ENCODE results near the gene CBLN3.

The CBLN3 gene

DNA sequence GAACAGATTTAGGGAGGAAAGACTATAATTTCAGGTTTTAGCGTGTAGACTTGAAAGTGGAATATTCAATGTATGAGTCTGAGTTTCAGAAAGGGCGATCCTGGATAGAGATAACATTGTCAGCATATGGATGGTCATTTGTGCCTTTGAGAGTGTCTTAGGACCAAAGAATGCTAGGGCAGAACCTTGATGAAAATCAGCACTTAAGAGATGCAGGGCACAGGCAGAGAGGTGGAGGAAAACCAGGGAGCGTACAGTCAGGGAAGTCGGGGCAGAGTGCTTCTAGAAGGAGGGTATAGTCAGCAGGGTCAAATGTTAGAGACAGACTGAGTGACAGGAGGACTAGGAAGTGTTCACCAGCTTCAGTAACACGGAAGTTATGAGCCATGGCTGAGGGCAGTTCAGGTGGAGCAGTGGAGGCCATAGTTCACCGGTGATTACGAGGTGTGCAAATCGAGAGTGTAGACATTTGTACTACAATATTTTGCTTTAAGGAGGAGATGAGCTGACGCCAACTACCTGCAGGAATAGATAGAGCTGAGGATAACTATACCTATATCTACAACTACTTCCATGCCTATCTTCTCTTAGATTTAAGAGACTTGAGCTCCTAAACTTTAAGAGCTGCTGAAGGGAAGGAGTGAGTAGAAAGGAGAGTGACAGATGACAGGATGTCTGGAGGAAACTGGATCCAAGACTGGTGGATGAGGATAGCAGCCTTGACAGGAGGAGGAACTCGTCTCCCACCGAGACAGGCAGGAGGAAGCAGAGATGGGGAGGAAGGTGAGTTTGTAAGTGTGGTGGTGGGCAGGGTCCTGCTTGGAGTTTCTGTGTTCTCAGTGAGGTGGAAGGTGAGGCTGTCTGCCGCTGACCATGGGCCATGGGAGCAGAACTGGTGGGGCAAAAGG, 6.5 kb downstream of the CBLN3 start:
- DNase-seq, result peak in 1 of 2 donors; percentile 20

DNA sequence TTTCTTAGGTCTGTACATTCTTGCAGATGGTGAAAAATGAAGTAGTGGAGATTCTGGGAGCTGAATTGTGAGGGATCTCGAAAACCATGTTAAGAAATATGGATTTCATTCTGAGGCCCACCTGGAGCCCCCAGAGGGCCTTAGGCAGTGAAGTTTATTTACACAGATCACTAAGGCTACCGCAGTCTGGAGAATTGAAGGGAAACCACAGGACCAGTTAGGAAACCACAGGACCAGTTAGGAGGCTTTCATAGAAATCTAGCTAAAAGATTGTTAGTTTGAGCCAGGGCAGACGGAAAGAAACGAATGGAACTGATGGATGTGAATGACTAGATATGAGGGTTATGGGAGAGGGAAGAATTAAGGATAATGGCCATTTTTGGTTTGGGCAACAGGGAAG, 7.2 kb downstream of the CBLN3 start:
- peak in 1 of 2 donors; percentile 28 for DNase-seq

DNA sequence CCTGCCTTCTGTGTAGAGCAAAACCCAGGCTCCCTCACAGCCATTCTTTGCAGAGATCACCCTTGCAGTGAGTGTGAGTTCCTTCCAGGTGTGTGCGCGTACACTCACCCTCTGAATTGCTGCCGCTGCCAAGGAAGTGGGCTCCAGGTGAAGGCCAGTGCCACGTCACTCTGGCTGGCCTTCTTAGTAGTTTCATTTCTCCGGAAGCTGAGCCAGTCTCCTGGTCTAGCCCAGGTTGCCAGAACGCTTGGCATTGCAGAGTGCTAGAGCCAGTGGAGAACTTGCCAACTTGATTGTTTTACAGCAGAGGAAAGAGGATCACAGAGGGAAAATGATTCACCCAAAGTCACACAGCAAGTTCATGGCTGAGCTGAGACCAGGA, 11.0 kb downstream of the CBLN3 start:
- DNase-seq, result no peak

DNA sequence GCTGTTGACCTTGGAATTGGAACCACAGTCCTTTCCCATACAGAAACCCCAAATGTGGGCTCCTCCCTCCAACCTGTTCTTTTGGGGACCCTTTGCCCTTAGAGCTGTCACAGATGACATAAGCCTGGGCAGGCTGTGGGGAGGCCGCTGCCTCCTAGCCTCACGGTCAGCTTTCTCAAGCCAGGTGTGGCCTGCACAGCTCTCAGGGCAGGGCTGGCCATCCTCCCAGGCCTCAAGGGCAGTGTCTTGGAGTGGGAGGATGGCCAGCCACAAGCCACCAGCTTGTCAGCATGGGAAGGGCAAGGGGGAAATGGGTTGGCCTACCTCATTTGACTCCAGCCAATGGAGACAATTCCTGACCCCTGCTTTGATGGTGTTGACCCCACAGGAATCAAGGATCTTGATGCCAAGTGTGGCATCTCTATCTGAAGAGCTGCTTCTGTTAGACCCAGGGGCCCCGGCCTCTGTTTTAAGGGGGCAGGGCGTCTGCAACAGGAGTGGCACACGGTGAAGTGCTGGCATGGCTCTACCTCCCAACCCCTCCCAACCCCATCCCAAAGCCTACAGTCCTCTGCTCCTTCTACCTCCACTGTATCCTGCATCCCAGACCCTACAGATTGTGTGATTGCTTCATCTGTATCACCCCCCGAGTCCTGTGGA, 11.5 kb downstream of the CBLN3 start:
- no peak for DNase-seq

DNA sequence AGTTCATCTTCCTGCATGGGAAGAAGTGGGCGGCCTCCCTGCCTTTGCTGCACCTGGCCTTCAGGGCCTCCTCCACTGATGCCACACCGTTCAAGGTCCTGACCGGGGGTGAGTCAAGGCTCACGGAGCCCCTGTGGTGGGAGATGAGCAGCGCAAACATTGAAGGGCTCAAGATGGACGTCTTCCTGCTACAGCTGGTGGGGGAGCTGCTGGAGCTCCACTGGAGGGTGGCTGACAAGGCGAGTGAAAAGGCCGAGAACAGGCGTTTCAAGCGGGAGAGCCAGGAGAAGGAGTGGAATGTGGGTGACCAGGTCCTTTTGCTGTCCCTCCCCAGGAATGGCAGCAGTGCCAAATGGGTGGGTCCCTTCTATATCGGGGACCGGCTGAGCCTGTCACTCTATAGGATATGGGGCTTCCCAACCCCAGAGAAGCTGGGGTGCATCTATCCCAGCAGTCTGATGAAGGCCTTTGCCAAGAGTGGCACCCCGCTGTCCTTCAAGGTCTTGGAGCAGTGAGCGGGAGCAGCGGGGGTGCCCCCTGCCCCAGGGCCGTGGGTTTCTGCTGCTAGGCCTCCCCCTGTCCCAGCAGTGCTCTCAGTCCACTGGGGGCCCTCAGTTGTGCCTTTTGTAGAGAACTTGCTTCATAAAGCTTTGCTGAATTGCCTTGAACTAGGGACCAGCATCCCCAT, 12.4 kb downstream of the CBLN3 start:
- DNase-seq, result no peak

DNA sequence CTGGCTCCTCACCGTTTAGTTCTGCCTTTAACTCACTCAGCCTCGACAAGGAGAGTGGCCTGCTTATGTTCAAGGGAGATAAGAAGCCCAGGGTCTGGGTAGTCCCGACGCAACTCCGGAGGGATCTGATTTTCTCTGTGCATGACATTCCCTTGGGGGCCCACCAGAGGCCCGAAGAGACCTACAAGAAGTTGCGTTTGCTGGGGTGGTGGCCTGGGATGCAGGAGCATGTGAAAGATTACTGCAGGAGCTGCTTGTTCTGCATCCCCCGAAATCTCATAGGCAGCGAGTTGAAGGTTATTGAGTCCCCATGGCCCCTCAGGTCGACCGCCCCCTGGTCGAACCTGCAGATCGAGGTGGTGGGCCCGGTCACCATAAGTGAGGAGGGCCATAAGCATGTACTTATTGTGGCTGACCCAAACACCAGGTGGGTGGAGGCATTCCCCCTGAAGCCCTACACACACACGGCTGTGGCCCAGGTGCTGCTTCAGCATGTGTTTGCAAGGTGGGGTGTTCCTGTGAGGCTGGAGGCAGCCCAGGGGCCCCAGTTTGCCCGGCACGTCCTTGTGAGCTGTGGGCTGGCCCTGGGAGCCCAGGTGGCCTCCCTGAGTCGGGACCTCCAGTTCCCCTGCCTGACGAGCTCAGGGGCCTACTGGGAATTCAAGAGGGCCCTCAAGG, 13.1 kb downstream of the CBLN3 start:
- no peak for DNase-seq

DNA sequence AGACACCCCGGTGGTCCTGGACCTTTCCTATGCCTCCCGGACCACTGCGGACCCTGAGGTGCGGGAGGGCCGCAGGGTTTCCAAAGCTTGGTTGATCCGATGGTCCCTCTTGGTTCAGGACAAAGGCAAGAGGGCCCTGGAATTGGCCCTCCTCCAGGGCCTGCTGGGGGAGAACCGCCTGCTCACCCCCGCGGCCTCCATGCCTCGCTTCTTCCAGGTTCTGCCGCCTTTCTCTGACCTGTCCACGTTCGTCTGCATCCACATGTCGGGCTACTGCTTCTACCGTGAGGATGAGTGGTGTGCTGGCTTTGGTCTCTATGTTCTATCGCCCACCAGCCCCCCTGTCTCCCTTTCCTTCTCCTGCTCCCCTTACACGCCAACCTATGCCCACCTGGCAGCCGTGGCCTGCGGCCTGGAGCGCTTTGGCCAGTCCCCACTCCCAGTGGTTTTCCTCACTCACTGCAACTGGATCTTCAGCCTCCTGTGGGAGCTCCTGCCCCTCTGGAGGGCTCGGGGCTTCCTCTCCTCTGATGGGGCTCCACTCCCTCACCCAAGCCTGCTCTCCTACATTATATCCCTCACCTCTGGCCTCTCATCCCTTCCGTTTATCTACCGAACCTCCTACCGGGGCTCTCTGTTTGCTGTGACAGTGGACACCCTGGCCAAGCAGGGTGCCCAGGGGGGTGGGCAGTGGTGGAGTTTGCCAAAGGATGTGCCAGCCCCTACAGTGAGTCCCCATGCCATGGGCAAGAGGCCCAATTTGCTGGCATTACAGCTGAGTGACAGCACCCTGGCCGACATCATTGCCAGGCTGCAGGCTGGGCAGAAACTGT, 13.8 kb downstream of the CBLN3 start:
- no peak for DNase-seq

DNA sequence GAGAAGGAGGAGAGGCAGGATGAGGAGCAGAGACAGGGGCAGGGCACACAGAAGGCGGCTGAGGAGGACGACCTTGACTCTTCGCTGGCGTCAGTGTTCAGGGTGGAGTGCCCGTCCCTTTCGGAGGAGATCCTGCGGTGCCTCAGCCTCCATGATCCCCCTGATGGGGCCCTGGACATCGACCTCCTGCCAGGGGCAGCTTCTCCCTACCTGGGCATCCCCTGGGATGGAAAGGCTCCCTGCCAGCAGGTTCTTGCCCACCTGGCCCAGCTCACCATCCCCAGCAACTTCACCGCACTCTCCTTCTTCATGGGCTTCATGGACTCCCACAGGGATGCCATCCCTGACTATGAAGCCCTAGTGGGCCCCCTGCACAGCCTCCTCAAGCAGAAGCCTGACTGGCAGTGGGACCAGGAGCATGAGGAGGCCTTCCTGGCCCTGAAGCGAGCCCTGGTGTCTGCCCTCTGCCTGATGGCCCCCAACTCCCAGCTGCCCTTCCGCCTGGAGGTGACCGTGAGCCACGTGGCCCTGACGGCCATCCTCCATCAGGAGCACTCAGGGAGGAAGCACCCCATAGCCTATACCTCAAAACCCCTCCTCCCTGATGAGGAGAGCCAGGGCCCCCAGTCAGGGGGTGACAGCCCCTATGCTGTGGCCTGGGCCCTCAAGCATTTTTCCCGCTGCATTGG, 14.6 kb downstream of the CBLN3 start:
- DNase-seq, result no peak

DNA sequence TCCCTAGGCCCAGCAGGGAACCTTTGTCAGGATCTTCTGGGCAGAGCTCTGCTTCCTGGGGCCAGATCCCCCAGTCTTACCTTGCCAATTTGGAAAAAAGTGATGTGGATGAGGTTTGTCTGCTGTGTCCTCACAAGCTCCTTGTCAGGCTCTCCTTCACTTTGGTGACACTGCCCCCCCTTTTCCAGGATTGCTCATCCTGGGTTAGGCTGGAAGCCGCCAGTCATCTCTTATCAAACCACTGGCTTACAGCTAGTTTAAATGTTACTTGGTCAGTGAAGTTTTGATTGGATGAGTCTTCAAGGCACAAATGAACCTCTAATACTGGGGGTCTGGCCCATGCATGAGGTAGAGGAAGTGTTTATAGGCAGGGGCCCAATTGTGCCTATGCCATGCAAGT, 15.4 kb downstream of the CBLN3 start:
- no peak for DNase-seq

DNA sequence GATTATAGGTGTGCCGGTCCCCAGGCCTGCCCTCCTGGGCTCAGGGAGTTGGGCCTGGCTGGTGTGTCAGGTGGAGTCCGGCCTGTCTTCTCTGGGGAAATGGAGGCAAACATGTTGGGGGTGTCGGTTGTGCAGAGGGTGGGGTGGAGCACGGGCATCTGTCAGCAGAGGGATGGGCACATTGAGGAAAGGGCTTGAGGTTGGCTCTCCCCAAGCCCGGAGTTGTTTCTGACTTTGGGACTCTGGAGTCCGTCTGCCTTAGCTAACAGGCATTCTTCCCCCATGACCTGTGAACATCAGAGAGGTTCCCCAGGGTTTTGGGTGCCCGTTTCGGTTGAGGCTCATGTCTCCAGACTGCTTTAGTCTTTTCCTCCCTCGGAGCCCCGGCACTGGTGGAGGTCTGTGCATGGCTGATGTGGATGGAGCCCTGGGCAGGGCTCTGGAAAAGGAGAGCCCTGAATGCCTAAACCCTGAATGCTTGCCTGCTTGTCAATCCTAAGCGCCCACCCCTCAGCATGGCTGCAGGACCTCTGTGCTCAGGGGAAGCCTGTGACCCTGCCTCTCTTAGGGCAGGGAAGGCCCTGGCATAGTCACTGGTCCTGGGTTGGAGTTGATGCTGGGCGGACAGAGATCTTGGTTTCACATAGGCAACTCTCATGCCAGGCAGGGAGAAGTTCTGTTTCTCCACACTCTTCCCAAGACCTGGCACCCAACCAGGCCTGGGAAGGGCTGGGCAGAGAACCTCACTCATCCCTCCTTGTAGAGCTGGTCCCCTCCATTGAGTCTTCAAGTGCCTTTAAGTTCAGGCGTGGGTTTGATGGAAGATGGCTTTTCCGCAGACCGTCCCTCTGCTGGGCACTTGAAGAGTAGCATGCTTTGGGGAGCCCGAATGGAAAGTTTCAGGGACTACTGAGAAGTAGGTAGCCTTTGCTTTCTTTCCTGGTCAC, 17.8 kb downstream of the CBLN3 start:
- DNase-seq, result peak in 1 of 2 donors; percentile 49

DNA sequence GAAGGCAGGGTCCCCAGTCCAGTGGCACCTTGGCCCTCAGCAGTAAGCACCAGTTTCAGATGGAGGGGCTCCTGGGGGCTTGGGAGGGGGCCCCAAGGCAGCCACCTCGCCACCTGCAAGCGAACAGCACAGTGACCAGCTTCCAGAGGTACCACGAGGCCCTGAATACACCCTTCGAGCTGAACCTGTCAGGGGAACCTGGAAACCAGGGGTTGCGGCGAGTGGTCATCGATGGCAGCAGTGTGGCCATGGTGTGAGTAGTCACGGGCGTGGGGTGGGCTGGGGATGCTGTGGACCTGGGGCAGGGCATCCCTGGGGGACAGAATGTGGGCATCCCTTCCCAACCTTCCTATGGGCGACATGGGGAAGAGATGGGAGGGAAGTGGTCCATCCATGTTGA, 19.5 kb downstream of the CBLN3 start:
- DNase-seq, result no peak

DNA sequence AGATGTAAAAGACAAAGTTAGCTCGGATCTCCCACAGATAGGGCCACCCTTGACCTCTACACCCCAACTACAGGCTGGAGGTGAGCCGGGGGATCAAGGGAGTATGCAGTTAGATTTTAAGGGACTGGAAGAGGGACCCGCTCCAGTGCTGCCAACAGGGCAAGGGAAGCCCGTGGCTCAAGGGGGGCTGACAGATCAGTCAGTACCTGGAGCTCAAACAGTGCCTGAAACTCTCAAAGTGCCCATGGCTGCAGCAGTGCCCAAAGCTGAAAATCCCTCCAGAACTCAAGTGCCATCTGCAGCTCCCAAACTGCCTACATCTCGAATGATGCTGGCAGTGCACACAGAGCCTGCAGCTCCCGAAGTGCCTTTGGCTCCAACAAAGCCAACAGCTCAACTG, 20.3 kb downstream of the CBLN3 start:
- DNase-seq, result no peak

DNA sequence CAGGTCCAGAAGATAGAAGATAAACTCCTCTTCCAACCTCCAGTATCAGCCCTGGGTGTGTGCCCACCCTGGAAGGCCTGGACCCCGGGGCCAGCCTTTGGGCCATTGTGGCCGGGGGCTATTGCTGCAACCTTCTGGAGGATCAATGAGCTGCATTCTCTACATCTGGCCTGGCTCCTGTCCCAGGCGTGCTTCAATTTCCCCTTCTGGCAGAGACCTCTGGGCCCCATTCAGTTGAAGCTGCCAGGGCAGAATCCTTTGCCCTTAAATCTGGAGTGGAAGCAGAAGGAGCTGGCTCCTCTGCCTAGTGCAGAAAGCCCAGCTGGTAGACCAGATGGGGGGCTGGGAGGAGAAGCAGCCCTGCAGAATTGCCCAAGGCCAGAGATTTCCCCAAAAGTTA, 20.7 kb downstream of the CBLN3 start:
- DNase-seq, result no peak

DNA sequence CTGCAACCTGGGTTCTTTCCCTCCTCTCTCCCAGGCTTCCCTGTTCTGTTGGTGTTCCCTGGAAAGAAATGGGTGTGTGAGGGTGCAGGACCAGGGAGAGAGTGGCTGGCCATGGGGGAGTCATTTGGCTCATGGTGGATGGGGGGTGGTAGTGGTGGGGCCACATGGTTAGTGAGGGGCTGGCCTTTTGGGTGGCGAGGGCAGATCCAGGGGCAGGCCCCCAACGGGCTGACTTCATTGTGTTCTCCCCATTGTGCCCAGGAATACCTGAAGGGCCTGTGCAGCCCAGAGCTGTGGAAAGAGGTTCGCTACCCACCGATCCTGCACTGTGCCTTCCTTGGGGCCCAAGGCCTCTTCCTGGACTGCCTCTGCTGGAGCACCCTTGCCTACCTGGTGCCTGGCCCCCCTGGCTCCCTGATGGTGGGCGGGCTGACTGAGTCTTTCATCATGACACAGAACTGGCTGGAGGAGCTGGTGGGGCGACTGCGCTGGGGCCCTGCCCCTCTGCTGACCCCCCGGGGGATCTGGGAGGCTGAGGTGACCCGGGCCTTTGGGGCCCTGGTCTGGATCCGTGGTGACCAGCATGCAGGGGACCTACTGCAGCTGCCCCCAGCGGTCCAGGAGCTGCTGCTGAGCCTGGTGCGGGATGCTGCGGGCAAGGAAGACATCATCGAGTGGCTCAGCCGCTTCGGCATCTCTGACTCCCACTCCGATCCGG, 21.7 kb downstream of the CBLN3 start:
- DNase-seq, result no peak

DNA sequence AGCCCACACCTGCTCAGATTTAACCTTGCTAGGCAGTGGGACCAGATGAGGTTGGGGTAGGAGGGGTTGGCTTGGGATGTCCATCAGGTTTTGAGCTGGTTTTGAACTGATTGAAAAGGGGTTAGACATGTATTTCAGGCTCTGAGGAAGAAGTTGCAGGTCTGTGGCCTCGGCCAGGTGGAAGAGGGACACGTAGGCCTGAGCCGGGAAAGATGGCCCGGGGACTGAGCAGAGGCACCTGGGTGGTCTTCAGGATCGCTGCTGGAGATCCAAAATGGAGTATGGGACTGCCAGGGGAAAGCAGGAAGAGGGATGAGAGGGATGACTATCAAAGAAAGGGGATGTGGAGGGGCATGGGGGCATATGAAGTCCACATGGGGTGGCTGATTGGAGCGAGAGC, 23.1 kb downstream of the CBLN3 start:
- no peak for DNase-seq

DNA sequence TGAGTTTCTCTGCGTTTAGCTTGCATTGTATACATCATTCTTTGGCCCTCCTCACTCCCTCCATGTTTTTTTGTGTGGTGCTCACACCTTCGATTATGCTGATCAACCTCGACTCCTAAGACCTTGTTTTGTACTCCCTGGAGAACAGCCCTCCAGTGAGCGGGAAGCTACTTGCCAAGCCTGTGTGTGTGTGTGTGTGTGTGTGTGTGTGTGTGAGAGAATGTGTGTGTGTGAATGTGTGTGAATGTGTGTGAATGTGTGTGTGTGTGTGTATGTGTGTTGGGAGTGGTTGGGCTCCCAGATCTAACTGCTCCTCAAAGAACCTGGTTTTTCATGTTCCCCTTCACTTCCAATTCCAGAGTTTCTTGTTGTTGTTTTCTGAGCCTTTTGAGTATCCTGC, 24.7 kb downstream of the CBLN3 start:
- no peak for DNase-seq

DNA sequence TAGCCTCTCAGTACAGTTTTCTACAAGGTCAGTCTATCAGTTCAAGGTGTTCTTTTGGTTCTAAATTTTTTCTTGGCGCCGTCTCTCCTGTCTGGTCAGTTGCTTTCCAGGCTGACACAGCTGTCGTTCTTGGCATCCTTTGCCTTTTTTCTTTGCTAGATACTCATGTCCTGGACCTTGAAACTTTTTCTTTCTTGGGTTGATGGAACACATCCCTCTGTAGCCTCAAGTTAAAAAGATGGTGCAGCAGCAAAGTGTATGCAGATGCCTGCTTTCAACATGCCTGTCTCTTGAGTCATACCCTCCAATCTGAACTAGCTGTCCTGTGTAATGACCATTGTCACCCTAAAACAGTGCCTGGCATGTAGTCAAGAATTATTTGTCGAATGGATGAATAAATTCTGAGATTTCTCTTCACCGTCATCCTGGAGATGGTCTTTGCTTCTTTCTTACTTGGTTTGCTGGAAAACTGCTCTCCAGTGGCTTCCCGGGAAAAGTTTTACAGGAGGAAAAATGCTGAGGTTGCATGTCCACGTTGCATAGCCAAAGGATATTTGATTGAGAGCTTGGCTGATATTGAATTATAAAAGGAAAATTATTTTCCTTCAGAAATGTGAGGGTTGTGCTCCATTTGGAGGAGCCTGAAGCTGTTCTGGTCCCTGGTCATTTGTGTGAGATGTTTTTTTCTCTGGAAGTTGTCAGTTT, 26.0 kb downstream of the CBLN3 start:
- DNase-seq, result no peak

DNA sequence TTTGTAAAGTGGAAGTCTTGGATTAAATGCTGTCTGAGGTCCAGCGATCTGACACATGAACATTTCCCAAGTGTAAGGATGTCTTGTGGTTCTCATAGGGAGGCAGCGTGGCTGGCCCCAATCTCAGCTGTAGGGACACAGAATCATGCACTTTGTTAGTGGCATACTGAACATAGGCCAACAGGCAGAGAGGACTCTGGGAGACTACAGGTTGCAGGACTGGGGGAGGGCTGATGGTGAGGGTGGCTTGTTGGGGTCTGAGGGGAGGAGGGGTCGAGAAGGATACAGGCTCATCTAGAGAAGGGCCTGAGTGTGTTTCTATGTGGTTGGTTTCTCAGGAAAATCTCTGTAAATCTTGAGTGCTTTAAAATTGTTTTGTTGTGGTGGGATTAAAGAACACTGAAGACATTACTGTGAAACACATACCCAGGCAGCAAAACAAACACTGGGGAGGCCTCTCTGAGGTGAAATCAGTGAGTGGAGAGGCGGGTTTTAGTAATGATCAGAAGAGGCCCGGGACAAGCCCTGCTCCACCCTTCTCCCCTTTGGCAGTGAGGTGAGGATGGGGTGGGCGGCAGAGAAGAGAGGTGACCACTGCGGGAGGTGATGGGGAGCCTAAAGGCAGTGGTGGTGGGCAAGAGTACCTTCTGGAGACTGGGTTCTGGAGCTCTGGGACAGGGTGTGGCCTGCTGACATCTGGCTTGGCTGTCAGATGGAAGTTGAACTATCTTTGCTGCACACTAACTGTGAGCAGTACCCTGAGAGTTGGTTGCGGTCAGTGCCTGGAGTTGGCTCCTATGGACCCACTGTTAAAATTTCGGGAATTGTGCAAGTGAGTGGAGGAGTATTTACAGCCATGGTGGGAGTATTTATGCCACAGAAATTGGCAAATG, 27.4 kb downstream of the CBLN3 start:
- DNase-seq, result no peak
